ENCODE results near the gene MTA2.

MTA2 gene

GRCh38 chr11:62543680-62544444 is 57.8 kb downstream of the MTA2 start:
- no peak for DNase-seq (ENCODE audit: low spot score)
- Histone ChIP-seq H3K27ac (peak overlapping the region; percentile 89 to 100), H3K4me3 (peak overlapping the region; percentile 99)
- no peak for TF ChIP-seq CTCF (IDR thresholded peaks at IDR 0.05)

Data from coronary artery (tissue), 2 donors.